ENCODE data around the gene KASH5. TPM values are rescaled to one million over a fixed set of nuclear protein-coding genes. Genes with fewer than 3 reads are reported as not detected.

KASH5 gene
- total and polyA plus RNA-seq, 9 donors, result 0.15 to 0.23 TPM; not detected in 7

DNA sequence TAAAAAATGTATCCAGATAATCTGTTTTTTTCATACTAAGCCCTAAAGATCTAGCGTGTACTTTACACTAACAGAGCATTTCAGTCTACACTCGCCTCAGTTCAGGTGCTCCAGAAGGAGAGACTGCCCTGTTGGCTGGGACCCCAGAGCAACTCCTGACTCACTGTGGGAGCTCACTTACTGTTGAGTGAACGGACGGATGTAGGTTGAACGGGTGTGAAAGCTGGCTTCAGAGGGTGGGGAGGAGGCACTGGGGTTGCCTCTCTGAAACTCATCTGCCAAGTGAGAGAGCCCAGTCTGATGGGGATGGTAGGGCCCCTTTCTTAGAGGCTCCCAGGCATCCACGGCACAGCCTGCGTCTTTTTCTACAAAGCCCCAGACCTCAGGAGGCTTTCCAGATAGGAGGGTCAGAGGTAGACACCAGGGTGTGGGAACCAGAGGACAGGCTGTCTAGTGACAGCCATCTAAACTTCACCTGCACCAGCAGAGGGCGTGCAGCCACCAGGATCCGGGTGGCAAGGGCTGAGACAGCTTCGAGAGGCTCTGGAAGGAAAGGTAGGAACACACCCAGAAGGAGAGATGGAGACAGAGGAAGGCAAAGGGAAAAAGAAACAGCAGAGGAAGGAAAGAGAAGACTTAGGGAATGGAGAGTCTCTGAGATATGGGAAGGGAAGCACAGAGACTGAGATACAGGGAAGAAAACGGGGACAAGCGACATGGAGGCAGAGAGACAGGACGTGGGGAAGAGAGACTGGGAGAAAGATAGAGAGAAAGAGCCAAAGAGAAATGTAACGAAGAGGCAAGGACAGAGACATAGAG, 3.7 kb downstream of the KASH5 start:
- TF ChIP-seq, protein P1, sequence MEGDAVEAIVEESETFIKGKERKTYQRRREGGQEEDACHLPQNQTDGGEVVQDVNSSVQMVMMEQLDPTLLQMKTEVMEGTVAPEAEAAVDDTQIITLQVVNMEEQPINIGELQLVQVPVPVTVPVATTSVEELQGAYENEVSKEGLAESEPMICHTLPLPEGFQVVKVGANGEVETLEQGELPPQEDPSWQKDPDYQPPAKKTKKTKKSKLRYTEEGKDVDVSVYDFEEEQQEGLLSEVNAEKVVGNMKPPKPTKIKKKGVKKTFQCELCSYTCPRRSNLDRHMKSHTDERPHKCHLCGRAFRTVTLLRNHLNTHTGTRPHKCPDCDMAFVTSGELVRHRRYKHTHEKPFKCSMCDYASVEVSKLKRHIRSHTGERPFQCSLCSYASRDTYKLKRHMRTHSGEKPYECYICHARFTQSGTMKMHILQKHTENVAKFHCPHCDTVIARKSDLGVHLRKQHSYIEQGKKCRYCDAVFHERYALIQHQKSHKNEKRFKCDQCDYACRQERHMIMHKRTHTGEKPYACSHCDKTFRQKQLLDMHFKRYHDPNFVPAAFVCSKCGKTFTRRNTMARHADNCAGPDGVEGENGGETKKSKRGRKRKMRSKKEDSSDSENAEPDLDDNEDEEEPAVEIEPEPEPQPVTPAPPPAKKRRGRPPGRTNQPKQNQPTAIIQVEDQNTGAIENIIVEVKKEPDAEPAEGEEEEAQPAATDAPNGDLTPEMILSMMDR (IDR thresholded peaks at IDR 0.05), result peak in 2 of 3 donors; percentile 60 to 62
- TF ChIP-seq EP300 (IDR thresholded peaks at IDR 0.05), result no peak
- H3K4me3 ChIP-seq, result no peak overlapping the region
- intact Hi-C loops (cut with DNase I), result loop anchor here in 1 of 4 donors (2.0 kb wide), 1 partner anchor 51 kb away; no protein-coding TSS in a partner anchor
- no peaks in the 10 kb centered on the region for H3K27me3 ChIP-seq
- 14 to 22% (median 16%) methylated on average over 13 to 14 of the region's 14 CpGs for WGBS, 3 donors
- no peaks in the 10 kb centered on the region for H3K36me3 ChIP-seq
- peak; percentile 57 to 74 (median 64) for DNase-seq
- H3K4me1 ChIP-seq (ENCODE audit: insufficient read depth), result no peaks in the 10 kb centered on the region
- H3K9me3 ChIP-seq, result no peaks in the 10 kb centered on the region
- H3K27ac ChIP-seq, result no peak overlapping the region

DNA sequence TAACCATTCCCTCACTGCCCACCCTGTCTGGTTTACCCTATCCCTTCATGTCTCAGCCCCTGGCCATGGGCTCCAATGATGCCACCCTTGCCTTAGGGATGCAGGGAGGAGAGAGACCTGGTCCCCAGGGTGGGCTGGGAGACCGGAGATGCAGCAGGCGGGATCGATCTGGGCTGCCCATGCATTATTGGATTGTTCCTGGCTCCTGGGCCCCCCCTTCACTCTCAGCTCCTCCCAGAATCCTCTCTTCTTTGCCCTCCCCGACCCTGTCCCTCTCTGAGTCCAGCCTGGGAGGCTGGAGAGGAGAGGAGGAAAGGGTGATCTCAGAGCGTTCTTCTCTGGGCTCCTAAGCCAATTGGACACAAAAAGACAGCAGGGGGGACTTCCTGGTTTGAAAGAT, 5.8 kb downstream of the KASH5 start:
- Histone ChIP-seq H3K27ac (no peak overlapping the region), H3K4me3 (no peak overlapping the region), H3K9me3 (no peaks in the 10 kb centered on the region), H3K27me3 (no peaks in the 10 kb centered on the region), H3K36me3 (no peaks in the 10 kb centered on the region), H3K4me1 (ENCODE audit: insufficient read depth) (no peaks in the 10 kb centered on the region)
- DNase-seq, result no peak
- 49 to 59% (median 52%) methylated on average over 5 of the region's 5 CpGs for WGBS, 3 donors
- intact Hi-C loops (cut with DNase I), result no loop called here
- TF ChIP-seq, protein P1 (IDR thresholded peaks at IDR 0.05), result no peak

DNA sequence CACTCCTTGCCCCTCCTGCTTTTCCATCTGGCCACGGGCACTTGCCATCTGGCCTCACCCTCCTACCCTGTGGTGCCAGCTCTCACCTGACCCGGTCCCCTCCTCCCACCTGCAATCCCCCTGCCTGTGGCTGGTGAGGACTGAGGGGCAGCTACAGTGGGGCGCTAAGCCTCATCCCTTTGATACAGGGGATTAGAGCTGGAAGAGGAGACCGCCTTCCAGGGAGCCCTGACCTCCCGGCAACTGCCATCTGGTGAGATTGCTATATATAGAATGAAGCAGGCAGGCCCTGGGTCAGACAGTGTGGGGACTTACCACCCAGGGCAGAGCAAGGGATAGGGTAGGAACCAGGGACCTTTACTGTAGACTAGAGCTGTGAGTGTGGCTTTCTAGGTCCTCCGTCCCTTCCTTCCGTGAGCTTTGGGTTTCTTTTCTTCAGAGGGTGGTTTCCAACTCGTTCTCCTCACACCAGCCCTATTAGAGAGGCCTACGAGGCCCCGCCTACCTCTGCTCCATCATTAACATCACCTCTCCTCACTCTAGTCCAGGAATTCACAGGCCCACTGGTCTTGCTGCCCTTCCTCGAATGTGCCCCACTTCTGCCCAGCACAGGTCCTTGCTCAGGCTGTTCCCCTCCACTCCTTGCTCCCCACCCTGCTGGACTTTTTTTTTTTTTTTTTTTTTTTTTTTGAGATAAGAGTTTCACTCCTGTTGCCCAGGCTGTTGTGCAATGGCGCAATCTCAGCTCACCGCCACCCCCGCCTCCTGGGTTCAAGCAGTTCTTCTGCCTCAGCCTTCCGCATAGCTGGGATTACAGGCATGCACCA, 7.7 kb downstream of the KASH5 start:
- 68 to 80% (median 72%) methylated on average over 15 of the region's 15 CpGs for WGBS, 3 donors
- DNase-seq, result peak in 1 of 5 donors; percentile 22
- intact Hi-C loops (cut with DNase I), result loop anchor here in 1 of 4 donors (5.0 kb wide), 1 partner anchor 42 kb away; no protein-coding TSS in a partner anchor
- Histone ChIP-seq H3K4me3 (no peak overlapping the region), H3K27me3 (no peaks in the 10 kb centered on the region), H3K36me3 (no peaks in the 10 kb centered on the region), H3K27ac (no peak overlapping the region), H3K4me1 (ENCODE audit: insufficient read depth) (no peaks in the 10 kb centered on the region), H3K9me3 (no peaks in the 10 kb centered on the region)
- TF ChIP-seq EP300 (IDR thresholded peaks at IDR 0.05) (no peak), POLR2A (IDR thresholded peaks at IDR 0.05) (no peak)
- TF ChIP-seq, protein P1 (IDR thresholded peaks at IDR 0.05), result no peak

DNA sequence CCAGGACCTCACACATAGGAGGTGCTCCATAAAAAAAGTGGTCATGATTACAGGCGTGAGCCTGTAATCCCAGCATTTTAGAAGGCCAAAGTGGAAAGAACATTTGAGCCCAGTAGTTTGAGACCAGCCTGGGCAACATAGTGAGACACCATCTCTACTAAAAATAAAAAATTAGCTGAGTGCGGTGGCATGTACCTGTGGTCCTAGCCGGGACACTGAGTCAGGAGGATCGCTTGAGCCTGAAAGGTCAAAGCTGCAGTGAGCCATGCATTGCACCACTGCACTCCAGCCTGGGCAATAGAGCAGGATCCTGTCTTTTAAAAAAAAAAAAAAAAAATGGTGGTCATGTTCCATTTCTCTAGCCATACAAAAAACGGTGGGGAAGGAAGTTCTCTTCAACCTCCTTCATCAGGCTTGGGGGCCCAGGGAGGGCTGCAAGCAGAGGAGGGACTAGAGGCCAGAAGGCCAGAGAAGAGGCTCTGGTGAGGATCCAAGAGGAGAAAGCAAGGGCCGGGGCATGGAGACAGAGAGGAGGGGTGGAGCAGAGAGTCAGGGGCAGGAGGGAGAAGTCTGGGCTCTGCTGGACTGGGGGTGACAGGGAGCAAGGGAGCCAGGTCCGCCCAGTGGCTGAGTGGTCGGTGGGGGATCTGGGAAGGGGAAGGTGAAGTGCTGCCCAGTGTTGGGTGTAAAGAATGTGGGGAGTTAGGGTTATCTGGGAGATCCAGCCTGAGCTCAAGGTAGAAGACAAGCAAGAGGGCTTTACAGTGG, 8.9 kb downstream of the KASH5 start:
- DNase-seq, result no peak
- WGBS, 3 donors, result 72 to 76% (median 74%) methylated on average over 8 of the region's 8 CpGs
- intact Hi-C loops (cut with DNase I), result loop anchor here in 1 of 4 donors (5.0 kb wide), 1 partner anchor 40 kb away; no protein-coding TSS in a partner anchor

More for the DNA sequence above, 8.9 kb downstream of the KASH5 start:
- no peaks in the 10 kb centered on the region for H3K9me3 ChIP-seq
- H3K4me3 ChIP-seq, result no peak overlapping the region
- no peaks in the 10 kb centered on the region for H3K4me1 ChIP-seq (ENCODE audit: insufficient read depth)
- H3K27ac ChIP-seq, result no peak overlapping the region
- TF ChIP-seq POLR2A (IDR thresholded peaks at IDR 0.05) (no peak), EP300 (IDR thresholded peaks at IDR 0.05) (no peak)
- TF ChIP-seq, protein P1 (IDR thresholded peaks at IDR 0.05), result no peak
- no peaks in the 10 kb centered on the region for H3K36me3 ChIP-seq
- no peaks in the 10 kb centered on the region for H3K27me3 ChIP-seq

Data from ovary (tissue), 9 donors.